GM12878 (cell line): ENCODE measurements around the gene ILF2.

ENCODE experiments used
- CBX3 ChIP-seq: fragments of 200-600 bp; sonication (generic); IDR thresholded peaks from 2 replicates; pipeline ENCODE4 v1.6.1; 2016; ENCODE audit warnings: low read depth, borderline replicate concordance
- CREM ChIP-seq: IDR thresholded peaks from 2 replicates; pipeline ENCODE4 v1.6.1; 2014; ENCODE audit warnings: antibody characterized with exemption, low read depth
- CTCF ChIP-seq, 3 experiments: IDR thresholded peaks in 2 of 3; conservative IDR thresholded peaks in 1 of 3; 2 replicates each; pipeline ENCODE4 v1.5.1; 2011; ENCODE audit warnings: low read depth in 3 of 3, low read length in 3 of 3, mild to moderate bottlenecking in 3 of 3, control low read depth in 2 of 3, moderate library complexity in 2 of 3, inconsistent platforms in 1 of 3, mixed read lengths in 1 of 3; ENCODE audit not compliant: control insufficient read depth in 2 of 3, insufficient read depth in 1 of 3; ENCODE audit errors: extremely low read depth in 1 of 3
- FOS ChIP-seq: IDR thresholded peaks from 3 replicates; pipeline ENCODE4 v1.6.1; 2011; ENCODE audit warnings: borderline replicate concordance; ENCODE audit not compliant: insufficient read length; ENCODE audit errors: extremely low read depth
- FOXM1 ChIP-seq: IDR thresholded peaks from 2 replicates; pipeline ENCODE4 v1.6.1; 2012; ENCODE audit warnings: low read depth, mild to moderate bottlenecking, inconsistent platforms, low read length, moderate library complexity
- IRF5 ChIP-seq: fragments of 450-650 bp; IDR thresholded peaks from 2 replicates; pipeline ENCODE4 v1.6.1; 2017; ENCODE audit warnings: borderline replicate concordance
- JUNB ChIP-seq: IDR thresholded peaks from 2 replicates; pipeline ENCODE4 v1.6.1; 2016; ENCODE audit warnings: antibody characterized with exemption, mild to moderate bottlenecking
- POLR2A ChIP-seq: IDR thresholded peaks from 2 replicates; pipeline ENCODE4 v1.6.1; 2011; ENCODE audit warnings: low read depth, mild to moderate bottlenecking, low read length
- RB1 ChIP-seq: fragments of 450-650 bp; formaldehyde crosslinking; IDR thresholded peaks from 2 replicates; pipeline ENCODE4 v1.6.1; 2017; ENCODE audit warnings: mild to moderate bottlenecking, borderline replicate concordance
- RFX5 ChIP-seq: IDR thresholded peaks from 2 replicates; pipeline ENCODE4 v1.6.1; 2011; ENCODE audit warnings: low read depth, low read length, improper control_type of control experiment
- SKIL ChIP-seq: fragments of 450-650 bp; IDR thresholded peaks from 2 replicates; pipeline ENCODE4 v1.6.1; 2017; ENCODE audit warnings: mild to moderate bottlenecking, low read depth, inconsistent platforms; ENCODE audit not compliant: poor library complexity, severe bottlenecking
- YY1 ChIP-seq: IDR thresholded peaks from 2 replicates; pipeline ENCODE4 v1.6.1; 2011; ENCODE audit warnings: low read depth, mild to moderate bottlenecking, low read length

DNA sequence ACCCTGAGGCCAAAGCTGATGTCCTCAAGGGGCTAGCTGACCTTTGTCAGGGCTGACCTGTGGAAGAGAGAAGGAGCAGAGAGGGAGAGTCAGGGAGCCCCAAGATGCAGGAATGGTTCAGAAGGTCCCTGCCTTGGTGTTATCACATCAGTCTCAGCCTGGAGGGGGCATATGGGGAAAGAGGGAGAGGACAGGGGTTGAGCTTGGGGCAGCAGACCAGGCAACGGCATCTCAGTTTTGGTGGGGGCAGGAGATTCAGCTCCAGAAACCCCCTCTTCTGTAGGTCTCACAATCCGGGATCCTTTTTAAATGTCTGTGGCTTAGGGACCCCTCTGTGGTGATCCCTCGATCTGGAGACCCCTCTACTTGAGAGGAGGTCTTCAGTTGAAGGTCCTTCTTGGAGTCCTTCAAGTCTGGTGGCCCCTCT, 44.3 kb downstream of the ILF2 start:
- no peak for TF ChIP-seq CTCF (IDR thresholded peaks at IDR 0.05 in 2 of 3, conservative IDR thresholded peaks at IDR 0.05 in 1 of 3; ENCODE audit: control insufficient read depth in 2 of 3, extremely low read depth in 1 of 3, insufficient read depth in 1 of 3, low read depth in 3 of 3, low read length in 3 of 3)
- TF ChIP-seq IRF5, result no peak
- TF ChIP-seq CREM, result no peak
- no peak for TF ChIP-seq RB1
- TF ChIP-seq SKIL, result no peak
- no peak for TF ChIP-seq RFX5
- TF ChIP-seq POLR2A, result no peak
- no peak for TF ChIP-seq FOS
- TF ChIP-seq JUNB, result no peak
- TF ChIP-seq YY1, result no peak
- no peak for TF ChIP-seq FOXM1
- no peak for TF ChIP-seq CBX3
